GM19395 (cell line): ENCODE measurements around the gene MAML3.

Experiments used
- ATAC-seq: cut with Tn5 transposase; IDR thresholded peaks from one replicate; pipeline ENCODE4 v1.9.1; 2021; ENCODE audit warnings: mild to moderate bottlenecking, moderate library complexity; ENCODE audit not compliant: unreplicated experiment

Gene MAML3

GRCh38 chr4:139768366-139768765 lies 385.6 kb downstream of the MAML3 start:
- no peak for ATAC-seq

- ATAC-seq: no peak
These were observed 386.4 kb downstream of the MAML3 start for GRCh38 chr4:139767585-139767984.

- no peak for ATAC-seq
These were observed 386.8 kb downstream of the MAML3 start for GRCh38 chr4:139767168-139767567.

- ATAC-seq: no peak
These were observed 389.2 kb downstream of the MAML3 start for GRCh38 chr4:139764686-139765310.

GRCh38 chr4:139764182-139764581 lies 389.8 kb downstream of the MAML3 start:
- ATAC-seq: no peak

- ATAC-seq: no peak
These were observed 390.3 kb downstream of the MAML3 start for GRCh38 chr4:139763672-139764071.

- no peak for ATAC-seq
These were observed 390.8 kb downstream of the MAML3 start for GRCh38 chr4:139763205-139763604.

- ATAC-seq: no peak
These were observed 391.3 kb downstream of the MAML3 start for GRCh38 chr4:139762720-139763119.

- peak; percentile 65 for ATAC-seq
These were observed 392.5 kb downstream of the MAML3 start for GRCh38 chr4:139761461-139761860.

GRCh38 chr4:139760567-139760966 lies 393.4 kb downstream of the MAML3 start:
- ATAC-seq: no peak

GRCh38 chr4:139759097-139759496 lies 394.9 kb downstream of the MAML3 start:
- no peak for ATAC-seq

GRCh38 chr4:139756391-139757180 lies 397.4 kb downstream of the MAML3 start:
- no peak for ATAC-seq

- ATAC-seq: no peak
These were observed 399.0 kb downstream of the MAML3 start for GRCh38 chr4:139754938-139755337.

GRCh38 chr4:139753686-139754085 lies 400.3 kb downstream of the MAML3 start:
- no peak for ATAC-seq

- no peak for ATAC-seq
These were observed 404.0 kb downstream of the MAML3 start for GRCh38 chr4:139749835-139750498.

GRCh38 chr4:139749338-139749737 lies 404.6 kb downstream of the MAML3 start:
- no peak for ATAC-seq

- no peak for ATAC-seq
These were observed 407.4 kb downstream of the MAML3 start for GRCh38 chr4:139746431-139747171.

- ATAC-seq: no peak
These were observed 408.8 kb downstream of the MAML3 start for GRCh38 chr4:139745111-139745639.

- no peak for ATAC-seq
These were observed 409.8 kb downstream of the MAML3 start for GRCh38 chr4:139744232-139744631.

GRCh38 chr4:139743027-139743426 lies 411.0 kb downstream of the MAML3 start:
- ATAC-seq: no peak

GRCh38 chr4:139740531-139741041 lies 413.4 kb downstream of the MAML3 start:
- ATAC-seq: no peak
